Measurements from ENCODE around the gene C6orf141.

GRCh38 chr6:49556429-49556837 is 6.0 kb downstream of the C6orf141 start:
- TF ChIP-seq, protein P1, sequence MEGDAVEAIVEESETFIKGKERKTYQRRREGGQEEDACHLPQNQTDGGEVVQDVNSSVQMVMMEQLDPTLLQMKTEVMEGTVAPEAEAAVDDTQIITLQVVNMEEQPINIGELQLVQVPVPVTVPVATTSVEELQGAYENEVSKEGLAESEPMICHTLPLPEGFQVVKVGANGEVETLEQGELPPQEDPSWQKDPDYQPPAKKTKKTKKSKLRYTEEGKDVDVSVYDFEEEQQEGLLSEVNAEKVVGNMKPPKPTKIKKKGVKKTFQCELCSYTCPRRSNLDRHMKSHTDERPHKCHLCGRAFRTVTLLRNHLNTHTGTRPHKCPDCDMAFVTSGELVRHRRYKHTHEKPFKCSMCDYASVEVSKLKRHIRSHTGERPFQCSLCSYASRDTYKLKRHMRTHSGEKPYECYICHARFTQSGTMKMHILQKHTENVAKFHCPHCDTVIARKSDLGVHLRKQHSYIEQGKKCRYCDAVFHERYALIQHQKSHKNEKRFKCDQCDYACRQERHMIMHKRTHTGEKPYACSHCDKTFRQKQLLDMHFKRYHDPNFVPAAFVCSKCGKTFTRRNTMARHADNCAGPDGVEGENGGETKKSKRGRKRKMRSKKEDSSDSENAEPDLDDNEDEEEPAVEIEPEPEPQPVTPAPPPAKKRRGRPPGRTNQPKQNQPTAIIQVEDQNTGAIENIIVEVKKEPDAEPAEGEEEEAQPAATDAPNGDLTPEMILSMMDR (conservative IDR thresholded peaks at IDR 0.05; ENCODE audit: low read depth, low read length) = no peak
- no peak for TF ChIP-seq EZH2 (IDR thresholded peaks at IDR 0.05; ENCODE audit: low read length, unreplicated experiment)

Measured in PC-3 (cell line).